Measurements from ENCODE around the gene DOK4.

Gene DOK4

DNA sequence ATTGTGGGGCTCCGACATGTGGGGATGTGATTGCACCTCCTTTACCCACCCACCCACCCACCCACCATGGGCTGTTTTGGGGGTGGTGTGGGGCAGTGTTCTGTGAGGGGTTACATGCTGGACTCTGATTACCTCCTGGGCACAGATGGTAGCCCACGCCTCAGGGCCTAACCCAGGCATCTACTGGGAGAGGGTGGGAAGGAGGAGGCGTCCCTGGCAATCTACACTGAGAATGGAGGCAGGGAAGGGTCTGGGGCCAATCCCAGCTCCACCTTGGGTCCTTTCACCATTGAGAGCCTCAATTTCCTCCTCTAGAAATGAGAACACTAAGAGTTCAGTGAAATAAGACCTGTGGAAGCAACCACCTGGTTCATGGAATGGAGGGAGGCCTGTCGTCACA is 11.7 kb upstream of the DOK4 start:
- TF ChIP-seq, protein P1, sequence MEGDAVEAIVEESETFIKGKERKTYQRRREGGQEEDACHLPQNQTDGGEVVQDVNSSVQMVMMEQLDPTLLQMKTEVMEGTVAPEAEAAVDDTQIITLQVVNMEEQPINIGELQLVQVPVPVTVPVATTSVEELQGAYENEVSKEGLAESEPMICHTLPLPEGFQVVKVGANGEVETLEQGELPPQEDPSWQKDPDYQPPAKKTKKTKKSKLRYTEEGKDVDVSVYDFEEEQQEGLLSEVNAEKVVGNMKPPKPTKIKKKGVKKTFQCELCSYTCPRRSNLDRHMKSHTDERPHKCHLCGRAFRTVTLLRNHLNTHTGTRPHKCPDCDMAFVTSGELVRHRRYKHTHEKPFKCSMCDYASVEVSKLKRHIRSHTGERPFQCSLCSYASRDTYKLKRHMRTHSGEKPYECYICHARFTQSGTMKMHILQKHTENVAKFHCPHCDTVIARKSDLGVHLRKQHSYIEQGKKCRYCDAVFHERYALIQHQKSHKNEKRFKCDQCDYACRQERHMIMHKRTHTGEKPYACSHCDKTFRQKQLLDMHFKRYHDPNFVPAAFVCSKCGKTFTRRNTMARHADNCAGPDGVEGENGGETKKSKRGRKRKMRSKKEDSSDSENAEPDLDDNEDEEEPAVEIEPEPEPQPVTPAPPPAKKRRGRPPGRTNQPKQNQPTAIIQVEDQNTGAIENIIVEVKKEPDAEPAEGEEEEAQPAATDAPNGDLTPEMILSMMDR (conservative IDR thresholded peaks at IDR 0.05; ENCODE audit: low read depth, low read length) = no peak
- no peak for DNase-seq (ENCODE audit: low read depth)

DNA sequence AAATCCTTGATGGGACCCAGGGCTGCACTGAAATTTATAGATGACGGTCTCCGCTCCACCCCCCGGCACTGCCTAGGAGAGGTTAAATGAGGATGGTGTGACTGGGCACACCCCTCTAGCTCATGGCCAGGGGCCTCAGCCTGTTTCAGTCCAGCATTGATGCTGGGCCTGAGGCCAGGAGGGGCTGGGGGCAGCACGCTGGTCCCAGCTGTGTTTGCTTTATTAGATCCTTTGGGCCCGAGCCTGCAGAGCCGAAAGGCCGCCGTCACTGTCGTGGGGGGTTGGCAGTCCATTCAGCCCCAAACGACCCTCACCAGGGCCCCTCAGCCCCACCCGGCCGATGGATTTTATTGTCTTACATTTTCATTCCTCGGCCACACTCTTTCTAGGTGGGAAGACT is 10.8 kb upstream of the DOK4 start:
- TF ChIP-seq, protein P1 (conservative IDR thresholded peaks at IDR 0.05; ENCODE audit: low read depth, low read length) = no peak
- H3K4me3 ChIP-seq (ENCODE audit: low read length) = no peak overlapping the region
- no peak for DNase-seq (ENCODE audit: low read depth)

More for the DNA sequence above, 11.7 kb upstream of the DOK4 start:
- no peak overlapping the region for H3K4me3 ChIP-seq (ENCODE audit: low read length)

DNA sequence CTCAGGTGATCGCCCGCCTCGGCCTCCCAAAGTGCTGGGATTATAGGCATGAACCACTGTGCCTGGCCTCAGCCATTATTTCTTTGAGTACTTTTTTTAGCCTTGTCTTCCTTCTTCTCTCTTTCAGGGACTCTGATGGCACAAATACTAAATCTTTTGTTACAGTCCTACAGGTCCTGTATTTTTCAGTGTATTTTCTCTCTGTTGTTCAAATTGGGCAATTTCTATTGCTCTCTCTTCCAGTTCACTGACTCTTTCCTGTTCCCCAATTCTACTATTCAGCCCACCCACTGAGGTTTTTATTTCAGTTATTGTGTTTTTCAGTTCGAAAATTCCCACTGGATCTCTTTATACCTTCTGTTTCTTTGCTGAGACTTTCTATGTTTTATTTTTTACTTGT is 7.5 kb upstream of the DOK4 start:
- TF ChIP-seq, protein P1 (conservative IDR thresholded peaks at IDR 0.05; ENCODE audit: low read depth, low read length) = no peak
- H3K4me3 ChIP-seq (ENCODE audit: low read length) = no peak overlapping the region
- no peak for DNase-seq (ENCODE audit: low read depth)

DNA sequence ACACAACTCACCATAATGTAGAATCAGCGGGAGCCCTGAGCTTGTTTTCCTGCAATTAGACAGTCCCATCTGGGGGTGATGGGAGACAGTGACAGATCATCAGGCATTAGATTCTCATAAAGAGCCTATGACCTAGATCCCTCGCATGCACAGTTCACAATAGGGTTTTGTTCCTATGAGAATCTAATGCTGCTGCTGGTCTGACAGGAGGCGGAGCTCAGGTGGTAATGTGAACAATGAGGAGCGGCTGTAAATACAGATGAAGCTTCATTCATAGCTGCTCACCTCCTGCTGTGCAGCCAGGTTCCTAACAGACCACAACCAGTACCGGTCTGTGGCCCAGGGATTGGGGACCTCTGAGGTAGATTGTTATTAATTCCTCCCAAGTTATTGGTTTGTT is 2.9 kb upstream of the DOK4 start:
- DNase-seq (ENCODE audit: low read depth) = no peak
- TF ChIP-seq, protein P1 (conservative IDR thresholded peaks at IDR 0.05; ENCODE audit: low read depth, low read length) = no peak
- no peak overlapping the region for H3K4me3 ChIP-seq (ENCODE audit: low read length)

DNA sequence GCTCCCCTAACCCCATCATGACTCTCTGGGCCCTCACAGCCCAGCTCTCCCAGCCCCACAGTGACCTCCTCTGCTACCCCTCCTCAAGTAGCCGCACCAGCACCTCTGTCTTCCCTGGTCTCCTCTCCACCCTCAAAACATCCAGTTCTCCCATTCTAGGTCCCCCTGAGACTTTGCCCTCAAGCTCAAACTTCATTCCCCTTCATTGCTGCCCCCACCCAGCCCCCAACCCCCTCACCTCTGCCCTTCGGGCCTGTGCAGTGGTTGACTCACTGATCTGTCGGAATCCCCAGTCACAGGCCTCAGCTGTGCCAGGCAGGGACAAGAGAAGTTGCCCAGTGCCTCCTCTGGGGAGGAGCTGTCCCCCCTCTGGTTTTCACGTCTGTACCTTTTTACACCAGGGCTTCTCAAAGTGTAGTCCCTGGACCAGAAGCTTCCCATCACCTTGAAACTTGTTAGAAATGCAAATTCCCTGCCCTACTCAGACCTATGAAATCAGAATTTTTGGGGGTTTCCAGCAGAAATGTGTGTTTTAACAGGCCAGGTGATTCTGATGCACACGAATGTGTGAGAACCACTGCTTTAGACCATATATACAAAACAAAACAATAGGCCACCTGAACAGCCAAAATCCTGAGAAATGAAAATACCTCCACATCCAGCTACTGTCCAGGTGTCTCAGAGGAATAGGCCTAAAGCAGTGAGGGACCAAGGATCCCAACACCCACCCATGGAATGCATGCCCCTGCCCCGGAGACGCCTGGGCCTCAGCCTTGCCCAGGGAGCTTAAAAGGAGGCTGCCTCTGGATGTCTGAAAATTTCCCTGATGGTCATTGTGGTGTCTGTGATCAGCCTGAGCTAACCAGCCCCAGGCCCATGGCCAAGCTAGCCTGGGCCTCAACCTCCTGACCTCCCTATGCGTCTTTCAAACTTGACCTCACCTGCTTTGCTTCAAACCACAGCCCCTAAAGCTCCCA is 853 bp upstream of the DOK4 start:
- H3K4me3 ChIP-seq (ENCODE audit: low read length) = peak overlapping the region; percentile 39
- peak; percentile 59 for DNase-seq (ENCODE audit: low read depth)
- TF ChIP-seq, protein P1 (conservative IDR thresholded peaks at IDR 0.05; ENCODE audit: low read depth, low read length) = no peak

DNA sequence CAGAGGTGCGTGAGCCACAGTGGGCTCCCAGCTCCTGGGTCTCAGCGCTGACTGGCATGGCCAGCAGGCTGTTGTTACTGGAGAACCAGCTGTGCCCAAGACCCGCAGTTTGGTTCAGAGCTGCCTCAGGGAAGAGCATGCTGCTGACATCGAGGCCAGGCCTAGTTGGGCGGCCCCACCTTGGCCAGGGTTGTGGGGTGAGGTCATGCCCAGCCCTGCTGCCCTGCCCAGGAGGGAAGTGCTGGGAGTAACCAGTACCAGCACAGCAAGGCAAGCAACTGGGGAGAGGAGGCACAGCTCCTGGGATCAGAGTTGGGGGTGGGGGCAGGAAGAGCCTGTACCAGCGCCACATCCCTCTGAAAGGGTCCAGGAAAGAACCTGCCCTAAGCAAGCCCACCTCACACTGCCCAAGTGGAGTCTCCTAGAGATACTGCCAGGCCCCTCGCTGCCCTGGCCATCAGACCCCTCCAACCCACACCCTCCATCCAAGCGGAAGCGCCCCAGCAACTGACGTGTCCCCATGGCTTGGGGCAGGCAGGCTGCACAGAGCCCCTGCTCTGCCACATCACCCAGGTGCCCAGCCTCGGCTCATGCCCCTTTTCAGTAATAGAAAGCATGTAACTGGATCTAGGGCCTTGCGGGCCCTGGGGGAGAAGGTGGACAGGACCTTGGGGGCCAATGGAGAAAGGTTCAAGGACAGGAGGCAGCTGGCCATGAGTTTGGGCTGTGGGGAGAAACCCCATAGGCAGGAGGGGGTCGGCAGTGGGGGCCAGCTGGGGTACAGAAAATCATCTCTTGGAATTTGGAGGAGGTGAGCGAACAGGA is 990 bp downstream of the DOK4 start:
- peak overlapping the region; percentile 82 for H3K4me3 ChIP-seq (ENCODE audit: low read length)
- TF ChIP-seq, protein P1 (conservative IDR thresholded peaks at IDR 0.05; ENCODE audit: low read depth, low read length) = no peak
- no peak for DNase-seq (ENCODE audit: low read depth)
